NCI-H748 (cell line): ENCODE data around the gene CASKIN2.
A peak's percentile ranks its signal among the peaks of the same experiment; 100 is the strongest.
"Not testable (repeated sequence)": the region's sequence is repeated elsewhere in the genome, so short reads cannot be mapped to it uniquely, and the experiment has no call there.

Experiments
- DNase-seq: peaks from one replicate; lab custom pipeline; 2025; ENCODE audit not compliant: unreplicated experiment; lab: John Stamatoyannopoulos, UW

The CASKIN2 gene

DNA sequence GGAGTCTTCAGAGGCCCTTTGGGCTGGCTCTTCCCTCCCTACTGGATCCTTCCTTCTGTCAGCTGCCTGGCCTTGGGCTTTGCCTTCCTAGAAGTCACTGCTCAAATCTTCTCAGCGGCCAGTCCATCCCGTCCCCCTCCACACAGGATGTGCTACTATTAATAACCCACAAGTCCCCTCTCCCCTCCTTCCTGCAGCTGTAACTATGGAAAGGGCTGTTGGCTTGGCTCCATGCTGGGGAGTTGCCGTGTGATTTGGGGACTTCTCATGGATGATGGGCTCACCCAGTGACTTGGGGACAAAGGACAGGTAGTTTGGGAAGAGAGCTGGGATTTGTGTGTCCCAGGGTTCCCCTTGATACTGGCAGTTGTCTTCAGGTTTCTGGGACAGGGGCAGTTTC lies 39.5 kb downstream of the CASKIN2 start:
- DNase-seq = no peak

DNA sequence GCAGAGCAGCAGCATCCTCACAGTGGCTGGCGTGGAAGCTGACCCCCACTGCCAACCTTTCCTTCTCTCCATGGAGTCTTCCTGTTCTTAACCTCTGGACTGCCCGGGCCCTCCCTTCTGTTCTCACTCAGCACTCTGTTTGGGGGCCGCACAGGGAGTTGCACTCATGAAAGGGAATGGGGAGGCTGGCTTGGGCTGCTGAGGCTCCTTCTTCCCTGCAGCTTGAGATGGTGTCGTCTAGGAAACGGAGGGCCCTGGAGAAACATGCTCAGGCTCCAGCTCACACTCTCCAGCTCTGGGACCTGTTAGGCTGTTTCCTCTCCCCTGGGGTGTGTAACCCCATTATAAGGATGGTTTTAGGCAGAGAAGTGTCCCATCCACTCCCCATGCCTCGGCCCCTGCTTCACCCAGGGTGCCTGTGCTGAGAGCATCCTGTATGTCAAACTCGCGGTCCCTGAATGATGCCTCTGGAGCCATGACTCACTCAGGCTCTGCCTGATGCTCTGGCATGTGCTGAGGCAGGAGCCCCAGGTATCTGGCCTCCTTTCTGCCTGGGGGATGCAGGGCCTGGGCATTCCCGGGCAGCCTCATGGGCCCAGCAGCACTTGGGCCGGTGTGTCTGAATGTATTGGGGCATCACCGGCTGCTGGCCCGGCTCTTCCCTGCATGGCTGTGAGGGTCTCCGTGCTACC lies 40.0 kb downstream of the CASKIN2 start:
- DNase-seq = no peak

DNA sequence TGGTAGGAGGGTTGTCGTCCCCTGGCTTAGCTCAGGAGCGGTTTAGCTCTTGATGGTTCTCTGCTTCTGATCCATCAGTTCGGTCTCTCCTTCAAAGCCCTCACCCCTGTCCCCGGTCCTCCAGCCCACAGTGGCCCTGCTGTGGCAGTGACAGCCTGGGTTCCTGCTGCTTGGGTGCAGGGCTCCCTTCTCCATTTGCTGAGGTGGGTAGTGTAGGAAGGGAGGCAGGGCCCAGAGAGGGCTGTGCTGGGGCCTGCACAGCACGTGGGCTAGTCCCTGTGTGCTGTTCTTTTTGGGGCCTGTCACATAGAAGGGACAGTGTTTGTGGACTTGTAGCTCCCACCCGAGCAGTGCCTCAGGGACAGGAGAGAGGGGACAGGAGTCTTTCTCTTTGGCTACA lies 40.6 kb downstream of the CASKIN2 start:
- DNase-seq = no peak

DNA sequence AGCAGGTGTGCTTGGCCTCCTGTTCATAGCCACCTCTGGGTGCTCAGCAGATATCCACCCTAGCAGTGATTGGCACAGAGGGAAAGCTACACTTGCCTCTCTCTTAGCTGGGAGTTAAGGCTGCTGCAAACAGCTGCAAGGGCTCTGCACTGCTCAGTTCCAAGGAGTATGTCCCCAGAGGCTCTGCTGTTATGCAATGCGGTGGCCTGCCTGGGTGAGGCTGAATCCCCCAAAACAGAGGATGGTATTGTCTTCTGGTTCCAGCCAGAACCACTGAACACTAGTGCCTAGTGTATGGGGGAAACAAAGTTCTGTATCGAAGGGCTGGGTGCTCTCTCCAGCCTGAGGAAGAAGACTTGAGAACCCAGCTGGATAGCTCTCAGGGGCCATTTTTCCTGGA lies 42.1 kb downstream of the CASKIN2 start:
- DNase-seq = no peak

DNA sequence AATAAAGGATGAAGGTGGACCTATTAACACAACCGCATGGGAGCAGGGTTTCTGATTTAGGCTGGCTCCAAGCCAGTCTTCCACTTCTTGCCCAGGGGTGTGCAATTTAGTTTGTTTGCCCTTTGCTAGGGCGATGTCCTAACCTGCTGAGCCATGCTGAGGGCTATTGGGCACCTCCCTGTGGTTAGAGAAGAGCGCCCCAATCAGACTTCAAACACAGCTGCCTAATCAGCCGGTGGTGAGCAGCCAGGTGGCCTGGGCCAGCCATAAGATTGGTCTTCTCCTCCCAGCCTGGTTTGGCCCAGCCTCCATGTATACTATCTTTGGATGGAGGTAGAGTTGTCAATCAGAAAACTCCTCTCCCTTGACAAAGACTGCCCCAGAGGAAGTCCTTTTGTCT lies 43.2 kb downstream of the CASKIN2 start:
- peak; percentile 64 for DNase-seq

DNA sequence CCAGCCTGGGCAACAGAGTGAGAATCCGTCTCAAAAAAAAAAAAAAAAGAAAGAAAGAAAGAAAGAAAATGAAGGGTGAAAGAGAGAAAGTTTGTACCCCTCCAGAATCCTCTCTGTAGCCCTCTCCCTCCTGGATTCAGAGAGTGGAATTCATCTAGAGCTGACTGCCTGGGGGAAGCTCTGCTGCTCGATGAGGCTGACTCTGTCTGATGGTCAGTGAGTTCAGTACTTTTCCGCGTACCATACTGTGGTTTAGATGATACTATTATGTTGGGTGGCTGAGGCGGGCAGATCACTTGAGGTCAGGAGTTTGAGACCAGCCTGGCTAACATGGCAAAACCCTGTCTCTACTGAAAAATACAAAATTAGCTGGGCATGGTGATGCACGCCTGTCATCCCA lies 44.1 kb downstream of the CASKIN2 start:
- no peak for DNase-seq

DNA sequence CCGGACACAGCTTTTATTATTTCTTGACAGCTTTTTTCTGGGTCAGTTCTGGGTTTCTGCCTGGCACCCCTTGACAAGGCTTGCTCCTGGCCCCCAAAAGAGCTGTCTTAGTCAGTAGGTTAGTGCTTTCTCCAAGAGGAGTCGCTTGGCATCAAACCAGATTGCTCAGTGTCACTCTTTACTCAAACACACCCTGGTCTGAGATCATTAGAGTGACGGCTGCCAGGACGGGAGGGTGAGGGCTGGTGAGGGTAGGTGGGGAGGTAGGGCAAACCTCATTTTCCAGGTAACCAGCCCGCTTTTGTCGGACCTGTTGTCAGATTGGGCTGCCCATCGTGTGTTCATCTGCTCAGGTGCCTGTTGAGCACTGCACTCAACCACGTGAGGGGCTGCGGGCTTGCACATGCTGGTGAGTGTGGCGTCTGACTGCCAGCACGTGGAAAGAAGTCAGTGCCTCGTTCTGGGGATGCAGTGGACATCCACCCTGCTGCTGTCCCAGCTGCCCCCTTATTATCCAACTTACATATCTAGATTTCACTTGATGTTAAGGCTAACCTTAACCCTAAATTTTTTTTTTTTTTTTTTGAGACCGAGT lies 46.5 kb downstream of the CASKIN2 start:
- DNase-seq = no peak

DNA sequence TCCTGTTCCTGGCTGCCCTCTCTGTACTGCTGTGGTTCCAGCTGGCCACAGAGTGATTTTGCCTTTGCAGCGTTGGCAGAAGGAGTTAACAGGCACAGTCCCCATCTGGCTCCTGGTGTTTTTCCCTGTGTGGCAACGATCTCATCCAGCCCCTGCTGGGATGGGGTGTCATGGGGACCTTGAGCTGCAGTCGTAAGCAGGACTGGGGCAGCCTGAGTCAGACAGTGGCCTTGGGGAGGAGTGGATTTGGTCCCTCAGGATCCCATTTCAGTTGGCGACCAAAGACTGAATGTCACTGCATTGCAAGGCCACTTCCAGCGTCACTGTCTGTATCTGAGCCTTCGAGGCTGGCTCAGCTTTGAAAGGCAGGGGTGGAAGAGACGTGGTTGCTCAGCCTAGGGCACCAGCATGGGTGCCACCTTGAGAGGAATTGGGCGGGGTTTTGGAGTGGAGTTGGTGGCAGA lies 47.0 kb downstream of the CASKIN2 start:
- DNase-seq = no peak

DNA sequence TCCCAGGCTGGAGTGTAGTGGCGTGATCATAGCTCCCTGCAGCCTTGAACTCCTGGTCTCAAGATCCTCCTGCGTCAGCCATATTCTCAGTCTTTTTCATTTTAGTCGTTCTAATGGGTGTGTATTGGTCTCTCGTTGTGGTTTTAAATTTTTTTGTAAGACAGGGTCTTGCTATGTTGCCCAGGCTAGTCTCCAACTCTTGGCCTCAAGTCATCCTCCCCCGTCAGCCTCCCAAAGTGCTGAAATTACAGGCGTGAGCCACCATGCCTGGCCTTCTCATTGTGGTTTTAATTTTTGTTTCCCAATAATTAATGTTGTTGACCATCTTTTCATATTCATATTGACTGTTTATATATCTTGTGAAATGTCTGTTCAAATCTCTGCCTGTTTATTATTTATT lies 50.3 kb downstream of the CASKIN2 start:
- DNase-seq = no peak

DNA sequence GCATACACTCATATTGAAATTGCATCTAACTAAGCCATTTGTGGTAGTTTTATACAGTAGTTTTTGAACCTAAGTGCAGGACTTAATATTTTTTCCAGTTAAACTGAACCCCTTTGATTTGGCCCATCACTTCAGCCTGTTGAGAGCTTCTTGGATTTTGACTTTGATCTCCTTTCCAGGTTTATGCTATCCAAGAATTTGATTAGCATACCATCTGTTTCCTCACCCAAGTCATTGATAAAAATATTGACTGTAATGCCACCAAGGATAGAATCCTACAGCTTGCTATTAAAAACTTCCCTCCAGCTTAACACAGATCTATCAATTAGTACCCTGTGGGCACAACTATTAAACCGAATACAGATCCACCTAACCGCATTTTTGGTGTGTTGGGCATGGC lies 51.7 kb downstream of the CASKIN2 start:
- DNase-seq = no peak

DNA sequence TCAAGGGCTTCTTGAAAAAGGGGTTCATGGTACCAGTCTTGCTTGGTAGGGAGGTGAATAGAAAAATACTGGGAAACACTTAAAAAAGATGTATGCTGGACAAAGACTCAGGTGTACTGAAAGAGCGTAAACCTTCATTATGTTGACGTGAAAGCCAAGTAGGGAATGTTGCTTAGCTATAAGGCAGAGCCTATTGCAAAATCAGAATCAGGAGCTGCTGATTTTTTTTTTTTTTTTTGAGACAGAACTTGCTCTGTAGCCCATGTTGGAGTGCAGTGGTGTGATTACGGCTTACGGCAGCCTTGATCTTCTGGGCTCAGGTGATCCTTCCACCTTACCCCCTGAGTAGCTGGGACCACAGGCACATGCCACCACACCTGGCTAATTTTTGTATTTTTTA lies 55.0 kb downstream of the CASKIN2 start:
- DNase-seq = no peak

DNA sequence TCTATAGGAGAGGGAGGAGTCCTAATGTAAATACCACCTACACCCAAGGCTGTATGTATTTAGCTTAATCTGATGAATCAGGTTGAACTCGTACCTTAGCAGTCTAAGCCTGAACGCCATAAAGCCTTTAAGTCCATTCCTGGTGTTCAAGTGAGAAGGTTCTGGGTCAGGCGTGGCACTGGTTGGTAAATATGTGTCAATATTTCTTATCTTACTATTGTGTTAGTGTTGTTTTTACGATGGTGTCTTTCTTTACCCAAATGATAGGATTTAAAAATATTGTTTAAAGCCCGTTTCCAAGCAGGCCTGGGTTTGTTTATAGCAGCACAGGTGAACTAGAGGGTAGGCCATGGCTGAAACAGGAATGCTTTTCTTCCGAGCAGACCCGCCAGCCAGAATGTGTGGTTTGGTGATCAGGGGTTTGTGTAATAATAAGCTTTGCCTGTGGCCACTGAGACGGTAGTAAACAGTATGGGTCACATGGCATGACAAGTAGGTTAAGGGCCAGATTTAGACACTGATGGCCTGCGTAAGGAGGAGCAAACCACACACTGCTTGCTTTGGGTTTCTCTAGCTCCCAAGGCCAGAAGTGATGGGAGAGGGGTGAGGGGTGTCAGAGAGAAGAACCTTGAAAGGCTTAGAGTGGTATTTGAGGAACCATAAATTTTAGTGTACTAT lies 55.6 kb downstream of the CASKIN2 start:
- no peak for DNase-seq

DNA sequence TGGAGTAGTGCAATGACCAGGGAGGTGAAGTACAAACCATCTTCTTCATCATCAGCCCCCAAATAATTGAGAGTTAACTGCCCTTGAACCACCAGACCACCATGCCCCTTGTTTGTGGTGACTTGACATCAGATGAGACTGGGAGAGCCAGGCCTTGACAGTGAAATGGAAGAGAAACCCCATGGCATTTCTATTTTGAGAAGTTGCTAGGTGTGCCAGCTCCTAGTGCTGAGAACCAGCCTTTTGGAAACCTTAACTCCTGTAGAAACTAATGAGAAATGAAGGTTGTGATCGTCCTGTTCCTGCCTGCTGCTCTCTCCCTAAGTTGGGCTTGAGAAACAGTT lies 56.1 kb downstream of the CASKIN2 start:
- no peak for DNase-seq

DNA sequence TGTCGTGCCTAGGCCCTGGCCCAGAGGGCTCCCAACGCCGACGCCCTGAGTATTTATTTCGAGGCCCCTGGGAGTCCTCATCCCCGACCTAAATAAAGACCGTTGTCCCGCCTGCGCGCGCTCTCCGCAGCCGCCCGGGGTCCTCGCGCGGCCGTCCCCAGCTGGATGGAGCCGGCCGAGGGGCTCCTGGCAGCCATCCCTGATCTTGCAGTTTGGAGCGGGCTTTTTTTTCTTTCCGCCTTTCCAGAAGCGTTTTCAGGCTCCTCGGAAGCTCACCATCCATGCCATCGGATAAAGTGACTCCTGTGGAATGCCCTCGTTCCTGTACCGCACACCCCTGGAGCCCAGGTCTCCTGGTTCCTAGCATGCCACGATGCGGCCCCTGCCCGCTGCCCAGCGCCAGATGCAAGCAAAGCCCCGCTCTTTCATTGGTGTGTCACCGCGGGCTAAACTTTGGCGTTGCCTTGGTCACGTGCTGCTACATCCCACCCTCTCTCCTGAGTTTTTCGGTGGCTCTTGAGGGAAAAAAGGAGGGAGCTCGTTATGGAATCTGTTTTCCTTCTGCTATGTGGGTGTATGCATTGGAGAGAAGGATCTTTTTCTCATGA lies 58.2 kb downstream of the CASKIN2 start:
- peak; percentile 72 for DNase-seq

DNA sequence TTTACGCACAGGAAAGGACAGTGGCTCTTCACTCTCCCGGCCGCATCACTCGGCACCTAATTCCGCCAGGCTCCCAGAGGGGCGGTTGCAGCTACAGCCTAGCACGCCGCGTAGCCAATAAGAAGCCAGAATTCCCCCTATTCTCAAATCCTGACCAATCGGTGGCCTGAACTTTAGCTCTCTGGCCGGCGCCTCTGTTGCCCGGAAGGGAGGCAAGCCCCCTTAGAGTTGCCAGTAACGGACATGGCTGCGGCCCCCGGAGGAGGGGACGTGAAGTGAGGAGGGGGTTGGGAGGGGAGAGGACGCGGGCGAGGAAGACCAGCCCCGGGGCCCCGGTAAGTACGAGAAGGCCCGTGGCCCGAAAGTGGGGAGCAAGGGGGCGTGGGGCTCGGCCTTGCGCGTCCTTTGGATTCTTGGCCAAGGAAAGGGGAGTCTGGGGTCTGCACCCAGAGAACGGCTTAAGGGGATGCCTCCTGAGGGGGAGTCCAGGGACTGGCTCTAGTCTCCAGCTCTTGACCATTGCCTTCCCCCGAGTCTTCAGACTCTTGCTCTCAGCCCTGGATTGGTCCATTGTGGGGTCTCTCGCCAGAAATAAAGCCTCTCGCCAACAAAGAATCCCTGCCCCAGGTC lies 58.8 kb downstream of the CASKIN2 start, which contains the start of gene TMEM94:
Gene TMEM94 (plus strand): TSS at position 219 of the 630 bp plus-strand sequence. CDS start 15,271 bp downstream, outside the sequence.
- DNase-seq = peak; percentile 97

DNA sequence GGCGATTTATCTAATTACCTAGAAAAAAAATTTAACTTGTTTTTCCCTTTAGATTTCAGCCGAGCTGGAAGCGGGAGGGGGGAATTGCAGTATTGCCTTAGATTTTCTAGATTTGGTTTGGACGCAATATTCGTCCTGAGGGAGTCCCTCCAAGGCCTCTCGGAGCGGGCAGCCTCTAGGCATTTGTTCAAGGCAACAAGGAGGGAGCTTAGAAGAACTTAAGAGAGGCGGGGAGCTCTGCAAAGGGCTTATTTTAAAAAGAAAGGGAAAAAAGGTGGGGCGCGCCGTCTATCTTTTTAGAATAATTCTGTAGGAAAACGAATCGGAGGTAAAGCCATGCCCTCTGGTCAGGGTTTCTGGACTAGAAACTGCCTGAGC lies 59.3 kb downstream of the CASKIN2 start:
- no peak for DNase-seq

DNA sequence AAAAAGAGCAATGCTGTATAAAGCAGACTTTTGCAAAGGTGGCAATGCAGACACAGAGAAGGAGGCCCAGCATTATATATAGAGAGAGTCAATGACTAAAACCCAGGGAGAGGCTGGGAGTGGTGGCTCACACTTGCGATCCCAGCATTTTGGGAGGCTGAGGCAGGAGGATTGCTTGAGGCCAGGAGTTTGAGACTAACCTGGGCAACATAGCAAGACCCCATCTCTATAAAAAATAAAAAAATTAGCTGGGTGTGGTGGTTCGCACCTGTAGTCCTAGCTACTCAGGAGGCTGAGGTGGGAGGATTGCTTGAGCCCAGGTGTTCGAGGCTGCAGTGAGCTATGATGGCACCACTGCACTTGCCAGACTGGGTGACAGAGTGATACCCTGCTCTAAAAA lies 60.7 kb downstream of the CASKIN2 start:
- DNase-seq = not testable (repeated sequence)

DNA sequence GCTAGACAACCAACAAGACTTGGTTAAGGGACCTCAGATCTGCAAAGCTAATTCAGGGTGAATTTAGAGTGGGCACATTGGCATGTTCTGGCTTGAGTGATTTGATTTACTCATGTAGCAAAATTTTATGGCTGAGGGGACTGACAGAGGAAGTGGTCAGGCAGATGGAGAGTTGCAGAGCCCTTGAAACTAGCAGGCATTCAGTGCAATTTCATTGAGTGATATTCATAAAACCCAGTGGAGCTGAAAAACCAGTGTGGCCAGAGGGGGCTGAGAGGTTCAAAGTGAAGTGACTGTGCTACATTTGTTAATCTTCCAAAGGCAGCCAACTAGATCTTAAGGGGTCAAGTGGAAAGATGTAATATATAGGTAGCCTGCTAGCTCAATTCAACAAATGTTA lies 61.1 kb downstream of the CASKIN2 start:
- DNase-seq = no peak

DNA sequence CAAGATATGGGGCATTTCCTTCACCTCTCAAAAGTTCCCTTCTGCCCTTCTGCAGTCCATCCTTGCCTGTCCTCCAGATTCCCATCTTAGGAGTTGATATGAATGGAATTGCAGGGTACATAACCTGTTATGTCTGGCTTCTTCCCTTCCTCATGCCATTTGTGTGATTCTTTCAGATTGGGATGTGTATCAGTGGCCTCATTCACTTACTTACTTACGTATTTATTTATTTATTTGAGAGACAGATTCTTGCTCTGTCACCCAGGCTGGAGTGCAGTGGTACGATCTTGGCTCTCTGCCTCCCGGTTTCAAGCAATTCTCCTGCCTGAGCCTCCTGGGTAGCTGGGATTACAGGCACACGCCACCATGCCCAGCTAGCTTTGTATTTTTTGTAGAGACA lies 65.1 kb downstream of the CASKIN2 start:
- DNase-seq = no peak
